CD14-positive monocyte (primary cell): ENCODE results near the gene ZNF784. TPM values are rescaled to one million over a fixed set of nuclear protein-coding genes. Genes with fewer than 3 reads are reported as not detected.

Experiments
- DNase-seq, 3 donors: peaks; one replicate each; pipeline ENCODE4 v3.0.0-alpha.2; 2011 to 2022
- H2AFZ ChIP-seq: 2 replicates; pipeline ENCODE4 v1.6.0; 2012; ENCODE audit warnings: mild to moderate bottlenecking, low read depth, low read length, inconsistent platforms; ENCODE audit not compliant: insufficient read depth, poor library complexity, severe bottlenecking
- H3K27ac ChIP-seq, 2 donors: 1 replicate in 1 of 2; 2 replicates in 1 of 2; pipeline ENCODE4 v1.5.1; 2012 to 2013; ENCODE audit warnings: low read length in 2 of 2, control low read depth in 1 of 2, inconsistent platforms in 1 of 2, low read depth in 1 of 2, mild to moderate bottlenecking in 1 of 2
- H3K27me3 ChIP-seq, 2 donors: one replicate each; pipeline versions ENCODE4 v1.6.0 to v1.6.1; 2011 to 2013; ENCODE audit warnings: low read length in 2 of 2; ENCODE audit not compliant: control insufficient read depth in 2 of 2, insufficient read depth in 2 of 2
- H3K36me3 ChIP-seq, 2 donors: replicated peaks in 1 of 2; 1 replicate in 1 of 2; 2 replicates in 1 of 2; pipeline versions ENCODE4 v1.5.1 to v1.6.1; 2012 to 2013; ENCODE audit warnings: low read length in 2 of 2, control low read depth in 1 of 2, inconsistent platforms in 1 of 2, mild to moderate bottlenecking in 1 of 2; ENCODE audit not compliant: insufficient read depth in 2 of 2, control insufficient read depth in 1 of 2
- H3K4me1 ChIP-seq, 2 donors: 1 replicate in 1 of 2; 2 replicates in 1 of 2; pipeline versions ENCODE4 v1.5.1 to v1.6.1; 2012 to 2013; ENCODE audit warnings: low read length in 2 of 2, control low read depth in 1 of 2, inconsistent platforms in 1 of 2, mild to moderate bottlenecking in 1 of 2, moderate library complexity in 1 of 2; ENCODE audit not compliant: insufficient read depth in 2 of 2, control insufficient read depth in 1 of 2
- H3K4me2 ChIP-seq: replicated peaks from 2 replicates; pipeline ENCODE3; 2012; ENCODE audit warnings: low read length, moderate library complexity, mild to moderate bottlenecking; ENCODE audit not compliant: poor library complexity, severe bottlenecking; ENCODE audit errors: extremely low read depth
- H3K4me3 ChIP-seq, 3 experiments: fragments of 200-600 bp in 1 of 3; sonication (generic) in 1 of 3; replicated peaks in 1 of 3; 1 replicate in 2 of 3; 2 replicates in 1 of 3; pipeline ENCODE4 v1.5.1; 2011 to 2013; ENCODE audit warnings: low read length in 3 of 3, mild to moderate bottlenecking in 3 of 3, control low read depth in 2 of 3, low read depth in 2 of 3, inconsistent platforms in 1 of 3, moderate library complexity in 1 of 3
- H3K79me2 ChIP-seq: 2 replicates; pipeline ENCODE4 v1.6.0; 2012; ENCODE audit warnings: mild to moderate bottlenecking, control low read depth, inconsistent platforms, low read length, moderate library complexity; ENCODE audit not compliant: insufficient read depth
- H3K9ac ChIP-seq: 2 replicates; pipeline ENCODE4 v1.6.0; 2017; ENCODE audit warnings: low read length, mild to moderate bottlenecking; ENCODE audit not compliant: insufficient read depth, poor library complexity, severe bottlenecking
- H3K9me3 ChIP-seq, 2 donors: replicated peaks in 1 of 2; 1 replicate in 1 of 2; 2 replicates in 1 of 2; pipeline versions ENCODE4 v1.5.1 to v1.6.1; 2012 to 2013; ENCODE audit warnings: low read length in 2 of 2, control low read depth in 1 of 2; ENCODE audit not compliant: control insufficient read depth in 1 of 2, insufficient read depth in 1 of 2
- H4K20me1 ChIP-seq: 2 replicates; pipeline ENCODE4 v1.6.0; 2012; ENCODE audit warnings: mild to moderate bottlenecking, low read length, control low read depth, moderate library complexity; ENCODE audit not compliant: insufficient read depth
- H3K27ac Mint-ChIP-seq, 7 donors: one replicate each; pipeline ENCODE4 v1.8.0; 2020; ENCODE audit warnings: mild to moderate bottlenecking in 7 of 7, mixed read lengths in 7 of 7, moderate library complexity in 6 of 7, inconsistent platforms in 2 of 7
- H3K27me3 Mint-ChIP-seq, 3 donors: one replicate each; pipeline ENCODE4 v1.8.0; 2021 to 2022; ENCODE audit warnings: low read depth in 3 of 3, mild to moderate bottlenecking in 3 of 3, mixed read lengths in 3 of 3, moderate library complexity in 3 of 3, inconsistent platforms in 1 of 3
- H3K36me3 Mint-ChIP-seq, 2 donors: one replicate each; pipeline ENCODE4 v1.8.0; 2020; ENCODE audit warnings: mixed read lengths in 2 of 2, inconsistent platforms in 1 of 2, mild to moderate bottlenecking in 1 of 2
- H3K4me1 Mint-ChIP-seq: one replicate; pipeline ENCODE4 v1.8.0; 2020; ENCODE audit warnings: mild to moderate bottlenecking, mixed read lengths
- H3K4me3 Mint-ChIP-seq, 2 donors: one replicate each; pipeline ENCODE4 v1.8.0; 2020; ENCODE audit warnings: mild to moderate bottlenecking in 2 of 2, mixed read lengths in 2 of 2, moderate library complexity in 1 of 2
- H3K9me3 Mint-ChIP-seq, 7 donors: one replicate each; pipeline ENCODE4 v1.8.0; 2020 to 2022; ENCODE audit warnings: mixed read lengths in 7 of 7, mild to moderate bottlenecking in 6 of 7, moderate library complexity in 6 of 7, inconsistent platforms in 2 of 7
- CTCF ChIP-seq: fragments of 200-600 bp; IDR thresholded peaks from one replicate; pipeline ENCODE4 v1.8.0; 2022; ENCODE audit warnings: antibody characterized with exemption, mild to moderate bottlenecking
- WGBS: methylation state at CpG from one replicate; pipeline ENCODE4 v1.1.5; 2013; ENCODE audit warnings: missing lambda C conversion rate; ENCODE audit not compliant: insufficient coverage; 5-methylcytosine and 5-hydroxymethylcytosine counted together
- intact Hi-C, 2 donors: fragments of 100-400 bp; cut with micrococcal nuclease; formaldehyde crosslinking; loops; one replicate each; pipeline versions ENCODE4 v1.15.0 to v1.15.1; 2023
- polyA plus RNA-seq, 3 donors: library from polyadenylated mRNA; depleted of rRNA in 1 of 3; unstranded in 2 of 3; stranded (reverse) in 1 of 3; fragments of 300-500 nt in 2 of 3; fragments of >200 nt in 1 of 3; fragmentation: Illumina TruSeq in 2 of 3; gene quantifications; 1 replicate in 2 of 3; 2 replicates in 1 of 3; pipeline ENCODE4 v1.2.3, GENCODE V29; 2012 to 2021

The ZNF784 gene
- polyA plus RNA-seq, 3 donors, result 1.5 to 5.5 (median 2.4) TPM

- Histone ChIP-seq H3K9me3 (no peaks in the 10 kb centered on the region), H3K27ac (no peak overlapping the region), H3K27me3 (peaks cover 0 to 4% of the 10 kb centered on the region in 2 donors), H3K4me1 (peaks cover 44 to 51% of the 10 kb centered on the region in 2 donors), H3K4me3 (peak overlapping the region; percentile 46 to 83 (median 61)), H4K20me1 (peaks cover 10% of the 10 kb centered on the region), H3K36me3 (peaks cover 11 to 13% of the 10 kb centered on the region in 2 donors), H3K9ac (peak overlapping the region; percentile 65), H3K79me2 (peaks cover 28% of the 10 kb centered on the region), H3K4me2 (peak overlapping the region; percentile 92), H2AFZ (peak overlapping the region; percentile 88)
- H3K4me1 Mint-ChIP-seq, result peaks cover 47% of the 10 kb centered on the region
- peak overlapping the region in 1 of 7 donors; percentile 23 for H3K27ac Mint-ChIP-seq
- peaks cover 10 to 28% of the 10 kb centered on the region in 2 donors for H3K36me3 Mint-ChIP-seq
- peaks cover 7 to 23% (median 15%) of the 10 kb centered on the region in 3 donors for H3K27me3 Mint-ChIP-seq
- no peak for DNase-seq
- H3K9me3 Mint-ChIP-seq, result peaks cover 0 to 6% (median under 1%) of the 10 kb centered on the region in 7 donors
- intact Hi-C loops, result no loop called here
- whole genome bisulfite sequencing, result 93% methylated on average over 3 of the region's 14 CpGs
- TF ChIP-seq CTCF, result no peak
- peak overlapping the region; percentile 86 to 91 for H3K4me3 Mint-ChIP-seq
Measured at GRCh38 chr19:55646889-55647731, 22.7 kb upstream of the ZNF784 start.

GRCh38 chr19:55645512-55645881, 21.1 kb upstream of the ZNF784 start:
- no peaks in the 10 kb centered on the region for H3K9me3 ChIP-seq
- TF ChIP-seq CTCF, result no peak
- H3K9ac ChIP-seq, result no peak overlapping the region
- no peak overlapping the region for H3K4me2 ChIP-seq
- H4K20me1 ChIP-seq, result peaks cover 10% of the 10 kb centered on the region
- WGBS, result 100% methylated on average over 2 of the region's 5 CpGs
- H3K4me3 ChIP-seq, result no peak overlapping the region
- H3K27me3 ChIP-seq, result peaks cover 0 to 5% of the 10 kb centered on the region in 2 donors
- no peak for DNase-seq
- peak overlapping the region in 2 of 7 donors; percentile 7 to 23 for H3K27ac Mint-ChIP-seq
- no peak overlapping the region for H3K4me3 Mint-ChIP-seq
- H3K27ac ChIP-seq, result no peak overlapping the region
- H2AFZ ChIP-seq, result no peak overlapping the region
- H3K36me3 ChIP-seq, result peaks cover 11 to 13% of the 10 kb centered on the region in 2 donors
- intact Hi-C loops, result no loop called here
- H3K36me3 Mint-ChIP-seq, result peaks cover 10 to 25% of the 10 kb centered on the region in 2 donors
- H3K4me1 ChIP-seq, result peaks cover 56 to 65% of the 10 kb centered on the region in 2 donors
- peaks cover 57% of the 10 kb centered on the region for H3K4me1 Mint-ChIP-seq
- H3K79me2 ChIP-seq, result peaks cover 31% of the 10 kb centered on the region
- H3K9me3 Mint-ChIP-seq, result peaks cover 0 to 7% (median 3%) of the 10 kb centered on the region in 7 donors
- peaks cover 8 to 31% (median 19%) of the 10 kb centered on the region in 3 donors for H3K27me3 Mint-ChIP-seq
